WI38 (cell line): ENCODE results near the gene BMPR1B.
"Not testable (repeated sequence)": the region's sequence is repeated elsewhere in the genome, so short reads cannot be mapped to it uniquely, and the experiment has no call there.

Source experiments
- H3K4me3 ChIP-seq: 2 replicates; pipeline ENCODE4 v1.5.1; 2011; ENCODE audit warnings: low read depth, mild to moderate bottlenecking, control low read depth, low read length
- TF ChIP-seq, protein P1 (sequence below): IDR thresholded peaks from 2 replicates; pipeline ENCODE4 v1.5.1; 2012; ENCODE audit warnings: low read depth, mild to moderate bottlenecking, control low read depth, low read length

The BMPR1B gene

GRCh38 chr4:94828882-94829281 lies 71.1 kb downstream of the BMPR1B start:
- TF ChIP-seq, protein P1, sequence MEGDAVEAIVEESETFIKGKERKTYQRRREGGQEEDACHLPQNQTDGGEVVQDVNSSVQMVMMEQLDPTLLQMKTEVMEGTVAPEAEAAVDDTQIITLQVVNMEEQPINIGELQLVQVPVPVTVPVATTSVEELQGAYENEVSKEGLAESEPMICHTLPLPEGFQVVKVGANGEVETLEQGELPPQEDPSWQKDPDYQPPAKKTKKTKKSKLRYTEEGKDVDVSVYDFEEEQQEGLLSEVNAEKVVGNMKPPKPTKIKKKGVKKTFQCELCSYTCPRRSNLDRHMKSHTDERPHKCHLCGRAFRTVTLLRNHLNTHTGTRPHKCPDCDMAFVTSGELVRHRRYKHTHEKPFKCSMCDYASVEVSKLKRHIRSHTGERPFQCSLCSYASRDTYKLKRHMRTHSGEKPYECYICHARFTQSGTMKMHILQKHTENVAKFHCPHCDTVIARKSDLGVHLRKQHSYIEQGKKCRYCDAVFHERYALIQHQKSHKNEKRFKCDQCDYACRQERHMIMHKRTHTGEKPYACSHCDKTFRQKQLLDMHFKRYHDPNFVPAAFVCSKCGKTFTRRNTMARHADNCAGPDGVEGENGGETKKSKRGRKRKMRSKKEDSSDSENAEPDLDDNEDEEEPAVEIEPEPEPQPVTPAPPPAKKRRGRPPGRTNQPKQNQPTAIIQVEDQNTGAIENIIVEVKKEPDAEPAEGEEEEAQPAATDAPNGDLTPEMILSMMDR: no peak

DNA sequence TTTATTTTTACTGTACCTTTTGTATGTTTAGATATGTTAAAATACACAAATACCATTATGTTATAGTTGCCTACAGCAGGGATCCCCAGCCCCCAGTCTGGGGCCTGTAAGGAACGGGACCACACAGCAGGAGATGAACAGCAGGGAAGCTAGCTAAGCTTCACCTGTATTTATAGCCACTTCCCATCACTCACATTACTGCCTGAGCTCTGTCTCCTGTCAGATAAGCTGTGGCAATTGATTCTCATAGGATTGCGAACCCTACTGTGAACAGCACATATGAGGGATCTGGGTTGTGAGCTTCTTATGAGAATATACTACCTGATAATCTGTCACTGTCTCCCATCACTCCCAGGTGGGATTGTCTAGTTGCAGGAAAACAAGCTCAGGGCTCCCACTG lies 73.9 kb downstream of the BMPR1B start:
- no peak overlapping the region for H3K4me3 ChIP-seq
- TF ChIP-seq, protein P1: no peak

More at GRCh38 chr4:94828882-94829281, 71.1 kb downstream of the BMPR1B start:
- no peak overlapping the region for H3K4me3 ChIP-seq

DNA sequence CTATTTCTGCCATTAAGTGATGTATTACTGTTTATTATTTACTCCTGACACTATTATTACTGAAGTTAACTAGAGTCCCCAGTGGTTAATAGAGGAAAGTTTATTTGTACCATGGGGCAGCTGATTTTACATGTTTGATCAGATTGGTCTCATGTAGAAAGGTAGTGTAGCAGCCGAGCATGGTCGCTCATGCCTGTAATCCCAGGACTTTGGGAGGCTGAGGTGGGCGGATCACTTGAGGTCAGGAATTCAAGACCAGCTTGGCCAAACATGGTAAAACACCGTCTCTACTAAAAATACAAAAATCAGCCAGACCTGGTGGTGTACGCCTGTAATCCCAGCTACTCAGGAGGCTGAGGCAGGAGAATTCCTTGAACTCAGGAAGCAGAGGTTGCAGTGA lies 74.6 kb downstream of the BMPR1B start:
- H3K4me3 ChIP-seq: not testable (repeated sequence)

DNA sequence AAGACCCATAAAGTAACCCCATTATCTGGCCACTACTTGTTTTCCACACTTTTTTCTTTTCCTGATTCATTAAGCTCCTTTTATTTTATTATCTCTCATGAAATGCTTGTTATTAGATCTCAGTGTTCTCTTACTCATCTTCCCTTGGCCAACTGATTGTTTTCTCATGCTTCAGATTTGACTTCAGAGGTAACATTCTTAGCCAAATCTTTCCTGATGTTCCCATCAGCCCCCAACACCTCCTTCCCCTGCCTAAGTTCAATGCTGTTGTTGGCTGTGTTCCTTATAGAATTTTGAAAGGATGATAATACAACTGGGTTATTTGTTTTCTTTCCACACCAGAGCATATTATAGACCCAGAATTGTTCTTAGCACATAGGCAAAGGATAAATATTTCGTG lies 75.6 kb downstream of the BMPR1B start:
- TF ChIP-seq, protein P1: no peak
- no peak overlapping the region for H3K4me3 ChIP-seq

DNA sequence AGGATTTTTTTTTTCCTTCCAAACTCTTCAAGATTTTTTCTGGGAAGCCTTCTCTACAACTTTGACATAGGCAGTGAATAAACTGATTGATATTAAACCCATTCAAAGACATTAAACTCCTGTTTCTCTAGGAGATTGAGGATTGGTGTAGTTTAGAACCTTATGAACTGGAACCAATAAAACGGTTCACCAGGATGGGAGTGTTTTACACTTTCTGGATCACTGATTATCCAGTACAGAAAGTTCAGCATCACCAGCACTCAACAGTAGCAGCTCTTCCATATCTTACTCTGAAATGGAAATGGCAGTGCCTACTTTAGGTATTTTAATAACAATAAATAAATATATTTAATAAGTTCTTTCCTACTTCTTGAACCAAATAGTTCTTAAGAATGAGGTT lies 76.7 kb downstream of the BMPR1B start:
- TF ChIP-seq, protein P1: no peak
- no peak overlapping the region for H3K4me3 ChIP-seq

DNA sequence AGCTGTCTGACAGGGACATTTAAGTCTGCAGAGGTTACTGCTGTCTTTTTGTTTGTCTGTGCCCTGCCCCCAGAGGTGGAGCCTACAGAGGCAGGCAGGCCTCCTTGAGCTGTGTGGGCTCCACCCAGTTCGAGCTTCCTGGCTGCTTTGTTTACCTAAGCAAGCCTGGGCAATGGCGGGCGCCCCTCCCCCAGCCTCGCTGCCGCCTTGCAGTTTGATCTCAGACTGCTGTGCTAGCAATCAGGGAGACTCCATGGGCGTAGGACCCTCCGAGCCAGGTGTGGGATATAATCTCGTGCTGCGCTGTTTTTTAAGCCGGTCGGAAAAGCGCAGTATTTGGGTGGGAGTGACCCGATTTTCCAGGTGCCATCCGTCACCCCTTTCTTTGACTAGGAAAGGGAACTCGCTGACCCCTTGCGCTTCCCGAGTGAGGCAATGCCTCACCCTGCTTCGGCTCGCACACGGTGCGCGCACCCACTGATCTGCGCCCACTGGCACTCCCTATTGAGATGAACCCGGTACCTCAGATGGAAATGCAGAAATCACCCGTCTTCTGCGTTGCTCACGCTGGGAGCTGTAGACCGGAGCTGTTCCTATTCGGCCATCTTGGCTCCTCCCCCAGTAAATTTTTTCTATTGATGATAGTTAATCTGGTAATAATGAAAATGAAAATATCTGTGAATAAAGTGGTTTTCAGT lies 83.6 kb downstream of the BMPR1B start:
- H3K4me3 ChIP-seq: not testable (repeated sequence)

DNA sequence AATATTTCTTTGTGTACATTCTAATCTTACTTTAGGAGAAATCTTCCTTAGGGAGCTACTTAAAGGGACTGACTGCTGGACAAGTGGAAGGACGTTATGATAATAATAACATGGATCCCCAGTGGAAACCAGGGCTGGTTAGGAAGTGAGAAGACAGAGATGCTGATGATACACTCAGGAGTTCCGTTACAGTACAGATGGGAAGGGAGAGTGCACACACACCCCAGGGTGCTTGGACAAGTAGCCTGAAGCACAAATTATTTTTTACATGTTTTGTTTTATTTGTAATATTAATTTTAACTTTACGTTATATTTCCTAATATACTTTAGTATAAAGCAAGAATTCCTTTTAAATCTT lies 84.1 kb downstream of the BMPR1B start:
- no peak overlapping the region for H3K4me3 ChIP-seq
- TF ChIP-seq, protein P1: no peak

DNA sequence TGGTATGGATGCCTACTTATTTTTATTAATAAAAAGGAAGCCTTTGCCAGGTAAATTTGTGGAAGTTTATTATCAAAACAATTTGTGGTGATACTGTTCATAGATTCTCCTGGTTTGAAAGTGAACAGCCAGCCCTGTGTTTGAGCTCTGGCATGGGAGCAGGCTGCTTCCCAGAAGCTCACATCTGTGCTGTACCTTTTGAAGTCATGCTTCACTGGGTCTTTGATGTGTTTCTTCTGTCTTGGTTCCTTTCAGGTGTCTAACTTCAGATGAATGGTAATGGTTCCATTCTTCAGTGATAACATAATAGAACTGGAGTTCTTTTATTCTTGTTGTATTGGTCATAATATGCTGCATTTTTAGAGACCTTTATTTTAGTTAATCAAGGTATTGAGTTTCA lies 85.5 kb downstream of the BMPR1B start:
- no peak overlapping the region for H3K4me3 ChIP-seq
- TF ChIP-seq, protein P1: no peak
